Nephron progenitor cell (in vitro differentiated cells): ENCODE results near the gene SH3BP4.

Experiments
- DNase-seq: peaks from one replicate; pipeline ENCODE4 v3.0.0; 2021
- H3K27ac Mint-ChIP-seq: 2 replicates; pipeline ENCODE4 v1.8.0; 2021; ENCODE audit warnings: mild to moderate bottlenecking, moderate library complexity, mixed read lengths
- H3K27me3 Mint-ChIP-seq: 2 replicates; pipeline ENCODE4 v1.8.0; 2021; ENCODE audit warnings: mild to moderate bottlenecking, low read depth, mixed read lengths; ENCODE audit not compliant: poor library complexity
- H3K36me3 Mint-ChIP-seq: 2 replicates; pipeline ENCODE4 v1.8.0; 2021; ENCODE audit warnings: low read depth, mixed read lengths
- H3K4me1 Mint-ChIP-seq: 2 replicates; pipeline ENCODE4 v1.8.0; 2021; ENCODE audit warnings: mixed read lengths
- H3K4me3 Mint-ChIP-seq: 2 replicates; pipeline ENCODE4 v1.8.0; 2021; ENCODE audit warnings: mild to moderate bottlenecking, moderate library complexity, mixed read lengths
- H3K9me3 Mint-ChIP-seq: 2 replicates; pipeline ENCODE4 v1.8.0; 2021; ENCODE audit warnings: mild to moderate bottlenecking, moderate library complexity, mixed read lengths
- TF ChIP-seq, protein P1 (sequence below): fragments of 200-600 bp; sonication (generic); IDR thresholded peaks from 2 replicates; pipeline ENCODE4 v1.5.0; 2021; ENCODE audit warnings: antibody characterized with exemption

Gene SH3BP4

DNA sequence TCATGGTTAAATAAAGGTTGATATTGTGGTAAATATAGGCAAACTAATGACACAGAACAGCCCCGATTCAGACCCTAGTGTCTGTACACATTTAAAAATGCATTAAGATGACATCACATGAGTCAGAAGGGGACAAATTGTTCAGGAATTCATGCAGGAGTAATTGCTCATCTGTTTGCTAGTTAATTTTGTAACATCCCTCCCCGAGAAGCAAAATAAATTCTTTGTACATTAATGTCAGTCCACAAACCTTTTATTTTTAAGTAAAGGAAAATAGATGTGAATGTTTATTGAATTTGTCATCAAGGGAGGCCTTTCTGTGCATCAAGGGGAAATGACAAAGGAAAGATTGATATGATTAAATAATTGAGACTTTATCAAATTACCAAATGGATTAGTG is 69.9 kb downstream of the SH3BP4 start:
- DNase-seq: no peak
- Mint-ChIP-seq H3K27me3 (no peaks in the 10 kb centered on the region), H3K4me3 (no peak overlapping the region), H3K9me3 (peaks cover 5% of the 10 kb centered on the region), H3K4me1 (peaks cover 51% of the 10 kb centered on the region), H3K27ac (no peak overlapping the region), H3K36me3 (peaks cover 28% of the 10 kb centered on the region)
- TF ChIP-seq, protein P1, sequence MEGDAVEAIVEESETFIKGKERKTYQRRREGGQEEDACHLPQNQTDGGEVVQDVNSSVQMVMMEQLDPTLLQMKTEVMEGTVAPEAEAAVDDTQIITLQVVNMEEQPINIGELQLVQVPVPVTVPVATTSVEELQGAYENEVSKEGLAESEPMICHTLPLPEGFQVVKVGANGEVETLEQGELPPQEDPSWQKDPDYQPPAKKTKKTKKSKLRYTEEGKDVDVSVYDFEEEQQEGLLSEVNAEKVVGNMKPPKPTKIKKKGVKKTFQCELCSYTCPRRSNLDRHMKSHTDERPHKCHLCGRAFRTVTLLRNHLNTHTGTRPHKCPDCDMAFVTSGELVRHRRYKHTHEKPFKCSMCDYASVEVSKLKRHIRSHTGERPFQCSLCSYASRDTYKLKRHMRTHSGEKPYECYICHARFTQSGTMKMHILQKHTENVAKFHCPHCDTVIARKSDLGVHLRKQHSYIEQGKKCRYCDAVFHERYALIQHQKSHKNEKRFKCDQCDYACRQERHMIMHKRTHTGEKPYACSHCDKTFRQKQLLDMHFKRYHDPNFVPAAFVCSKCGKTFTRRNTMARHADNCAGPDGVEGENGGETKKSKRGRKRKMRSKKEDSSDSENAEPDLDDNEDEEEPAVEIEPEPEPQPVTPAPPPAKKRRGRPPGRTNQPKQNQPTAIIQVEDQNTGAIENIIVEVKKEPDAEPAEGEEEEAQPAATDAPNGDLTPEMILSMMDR: no peak

DNA sequence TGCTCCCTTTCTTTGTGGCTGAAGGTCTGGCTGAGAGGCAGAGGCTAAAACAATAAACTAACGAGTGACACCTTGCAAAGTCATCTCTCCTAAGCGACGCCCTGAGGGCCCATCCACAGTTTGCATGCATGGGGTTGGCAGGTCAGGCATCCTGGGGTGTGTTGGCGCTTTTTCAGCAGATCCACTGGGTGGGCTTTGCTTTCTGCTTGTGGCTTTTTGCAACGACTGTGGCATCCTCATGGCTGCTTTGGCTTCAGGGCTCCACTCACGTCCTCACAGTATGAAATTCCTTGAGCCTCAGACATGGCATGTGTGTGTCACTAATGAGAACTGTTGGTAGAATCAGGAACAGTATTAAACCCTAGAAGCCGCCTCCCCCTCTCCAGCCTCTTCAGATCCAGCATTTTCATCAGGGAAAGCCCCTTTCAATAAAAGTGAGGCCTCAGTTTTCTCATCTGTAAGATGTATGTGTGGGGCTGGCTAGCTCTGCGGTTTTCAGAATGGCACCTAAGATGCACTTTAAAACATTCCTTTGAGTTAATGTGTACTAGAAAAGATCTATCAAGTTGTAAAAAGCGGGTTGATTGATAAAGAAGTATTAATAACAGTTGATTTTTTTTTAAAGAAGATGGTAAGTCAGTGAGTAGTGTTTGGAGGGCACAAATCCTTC is 72.5 kb downstream of the SH3BP4 start:
- Mint-ChIP-seq H3K9me3 (no peaks in the 10 kb centered on the region), H3K36me3 (peaks cover 28% of the 10 kb centered on the region), H3K27me3 (no peaks in the 10 kb centered on the region), H3K4me3 (no peak overlapping the region), H3K4me1 (peaks cover 51% of the 10 kb centered on the region), H3K27ac (no peak overlapping the region)
- TF ChIP-seq, protein P1: no peak
- no peak for DNase-seq

DNA sequence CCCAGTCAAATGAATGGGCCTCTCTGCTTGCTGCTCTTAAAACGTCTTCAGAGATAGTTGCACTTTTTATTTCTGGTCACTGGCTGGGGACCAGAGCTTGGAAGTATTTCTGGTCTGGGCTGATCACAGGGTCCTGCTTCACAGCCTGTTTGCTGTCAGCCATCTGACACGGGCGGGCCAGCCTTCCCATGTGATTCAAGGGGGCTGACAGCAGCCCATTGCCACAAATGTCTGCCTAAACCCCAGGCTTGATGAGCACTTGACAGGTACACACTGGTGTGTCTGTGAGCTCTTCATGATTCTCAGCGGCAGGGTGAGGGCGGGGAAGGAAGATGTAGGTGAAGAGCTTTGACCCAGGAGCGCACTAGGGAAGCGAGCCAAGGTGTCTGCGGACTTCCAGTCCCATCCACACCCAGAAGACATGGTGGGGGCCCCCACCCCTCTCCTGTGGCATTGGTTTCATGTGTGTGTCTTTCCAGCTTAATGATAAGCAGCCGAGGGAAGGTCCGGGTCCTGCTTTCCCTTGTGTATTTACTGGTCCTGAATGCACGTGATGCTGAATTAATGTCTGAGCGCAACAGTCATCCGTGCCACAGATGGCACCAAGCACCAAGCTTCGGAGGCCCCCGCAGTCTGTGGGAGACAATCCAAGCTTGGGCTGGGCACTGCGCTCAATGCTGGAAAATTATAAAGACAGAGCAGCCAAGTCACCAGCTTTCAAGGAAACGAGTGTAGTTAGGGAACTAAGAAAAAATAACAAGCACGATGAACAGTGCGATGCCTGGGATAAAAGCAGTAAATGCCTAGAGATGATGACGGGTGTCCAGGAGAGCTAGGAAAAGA is 73.3 kb downstream of the SH3BP4 start:
- Mint-ChIP-seq H3K27ac (no peak overlapping the region), H3K36me3 (peaks cover 28% of the 10 kb centered on the region), H3K4me3 (no peak overlapping the region), H3K4me1 (peaks cover 52% of the 10 kb centered on the region), H3K9me3 (no peaks in the 10 kb centered on the region), H3K27me3 (no peaks in the 10 kb centered on the region)
- TF ChIP-seq, protein P1: no peak
- DNase-seq: no peak

DNA sequence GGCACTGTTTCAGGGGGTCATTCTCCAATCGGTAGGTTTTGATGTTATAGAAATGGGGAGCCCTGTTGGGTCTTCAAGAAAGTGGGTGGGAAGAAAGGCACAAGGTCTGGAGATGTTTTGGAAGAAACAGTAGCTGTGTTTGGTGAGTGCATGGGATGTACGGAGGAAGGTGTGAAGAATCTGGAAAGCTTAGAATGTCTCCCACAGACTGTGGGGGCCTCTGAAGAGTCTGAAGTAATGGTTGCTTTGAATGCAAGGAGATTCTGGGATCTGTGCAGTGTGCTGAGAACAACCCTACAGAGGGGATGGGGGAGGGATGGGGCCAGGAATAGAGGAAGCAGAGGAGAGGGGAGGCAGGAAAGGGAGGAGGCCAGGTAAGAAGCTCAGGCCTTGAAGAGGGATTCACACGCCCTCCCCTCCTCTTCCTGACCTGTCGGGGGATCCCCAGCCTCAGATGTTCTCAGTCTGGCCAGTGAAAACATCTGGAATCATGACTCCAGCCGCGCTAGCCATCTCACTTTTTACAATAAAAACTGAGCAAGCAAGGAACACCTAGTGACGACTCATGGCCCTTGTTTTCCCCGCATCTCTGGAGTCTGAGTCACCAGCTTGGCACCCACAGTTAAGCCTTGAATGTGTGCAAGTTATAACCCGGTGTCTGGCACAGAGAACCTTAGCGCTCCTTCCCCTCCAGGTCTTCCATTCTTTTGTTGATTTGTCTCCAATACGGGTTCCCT is 74.2 kb downstream of the SH3BP4 start:
- Mint-ChIP-seq H3K36me3 (peaks cover 24% of the 10 kb centered on the region), H3K27me3 (no peaks in the 10 kb centered on the region), H3K9me3 (no peaks in the 10 kb centered on the region), H3K4me3 (no peak overlapping the region), H3K27ac (peak overlapping the region; percentile 25), H3K4me1 (peaks cover 54% of the 10 kb centered on the region)
- TF ChIP-seq, protein P1: no peak
- no peak for DNase-seq

DNA sequence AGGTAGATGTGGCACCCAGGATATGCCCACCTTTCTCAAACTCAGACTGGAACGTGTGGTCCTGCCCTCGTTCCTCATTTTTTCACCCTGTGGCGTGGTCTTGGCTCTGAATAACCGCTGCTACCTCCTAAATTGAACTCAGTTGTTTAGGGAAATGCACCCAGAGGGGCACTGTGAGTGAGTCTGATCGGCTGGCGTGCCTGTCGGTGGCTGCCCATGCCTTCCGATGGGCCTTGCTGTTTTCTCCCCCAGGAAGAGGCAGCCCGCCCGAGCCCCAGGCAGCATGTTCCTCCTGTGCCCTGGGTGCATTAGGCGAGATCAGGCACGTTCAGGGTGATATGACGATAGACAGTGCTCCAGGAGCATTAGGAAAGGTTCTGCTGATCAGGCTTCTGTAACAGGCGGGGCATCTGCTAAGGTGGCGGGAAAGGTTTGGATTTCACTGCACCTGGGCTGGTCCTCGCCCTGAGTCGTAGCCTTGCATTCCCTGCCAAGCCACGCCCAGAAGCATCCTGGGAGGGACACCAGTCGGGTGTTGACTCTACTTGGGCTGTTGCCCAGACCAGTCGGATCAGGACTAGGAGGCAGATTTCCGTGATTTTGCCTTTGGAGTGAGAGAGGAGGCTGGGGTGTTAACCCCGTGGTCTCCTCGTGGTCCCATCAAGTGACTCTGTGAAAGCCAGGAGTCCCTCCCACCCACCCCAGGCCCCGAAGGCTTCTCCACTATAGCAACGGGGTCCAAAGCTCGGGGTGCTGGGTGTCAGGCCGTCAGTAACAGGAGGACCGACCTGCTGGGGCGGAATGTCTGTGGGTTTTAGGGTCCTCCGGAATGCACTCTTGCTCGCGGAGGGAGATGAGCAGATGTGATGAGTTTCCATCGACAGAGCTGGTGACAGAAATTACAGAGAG is 75.1 kb downstream of the SH3BP4 start:
- Mint-ChIP-seq H3K9me3 (no peaks in the 10 kb centered on the region), H3K27me3 (no peaks in the 10 kb centered on the region)

More for the DNA sequence above, 75.1 kb downstream of the SH3BP4 start:
- Mint-ChIP-seq H3K4me3 (no peak overlapping the region), H3K36me3 (peaks cover 19% of the 10 kb centered on the region), H3K27ac (peak overlapping the region; percentile 25), H3K4me1 (peaks cover 64% of the 10 kb centered on the region)
- TF ChIP-seq, protein P1: no peak
- no peak for DNase-seq
